ENCODE measurements around the gene UMPS. TPM values are rescaled to one million over a fixed set of nuclear protein-coding genes. Genes with fewer than 3 reads are reported as not detected.

UMPS gene
- total RNA-seq, 2 experiments from 2014 or later: 33.4 to 38.0 TPM

DNA sequence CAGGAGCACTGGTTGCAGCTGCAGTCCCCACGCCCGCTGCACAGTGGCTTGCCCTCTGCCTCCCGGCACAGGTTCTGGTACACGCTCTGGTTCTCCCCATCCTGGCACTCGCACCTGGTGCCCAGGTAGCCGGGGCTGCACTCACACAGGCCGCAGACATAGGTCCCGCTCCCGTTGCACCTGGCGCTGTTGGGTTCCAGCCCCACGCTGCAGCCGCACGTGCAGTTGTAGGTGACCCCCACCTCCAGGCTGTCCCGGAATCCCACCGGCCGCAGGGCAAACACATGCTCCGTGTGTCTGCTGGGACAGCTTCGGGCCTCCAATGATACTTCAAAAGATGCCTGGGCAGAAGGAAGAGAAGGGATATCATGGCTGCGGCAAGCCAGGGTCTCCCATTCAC lies 66.2 kb downstream of the UMPS start:
- Mint-ChIP-seq H3K27me3 (peaks cover 10% of the 10 kb centered on the region), H3K4me3 (no peak overlapping the region), H3K27ac (no peak overlapping the region), H3K36me3 (no peaks in the 10 kb centered on the region), H3K4me1 (peaks cover under 1% of the 10 kb centered on the region), H3K9me3 (no peaks in the 10 kb centered on the region)
- DNase-seq (no peak), ATAC-seq (ENCODE audit: low read depth) (no peak)
- POLR2A ChIA-PET: no interaction called here

DNA sequence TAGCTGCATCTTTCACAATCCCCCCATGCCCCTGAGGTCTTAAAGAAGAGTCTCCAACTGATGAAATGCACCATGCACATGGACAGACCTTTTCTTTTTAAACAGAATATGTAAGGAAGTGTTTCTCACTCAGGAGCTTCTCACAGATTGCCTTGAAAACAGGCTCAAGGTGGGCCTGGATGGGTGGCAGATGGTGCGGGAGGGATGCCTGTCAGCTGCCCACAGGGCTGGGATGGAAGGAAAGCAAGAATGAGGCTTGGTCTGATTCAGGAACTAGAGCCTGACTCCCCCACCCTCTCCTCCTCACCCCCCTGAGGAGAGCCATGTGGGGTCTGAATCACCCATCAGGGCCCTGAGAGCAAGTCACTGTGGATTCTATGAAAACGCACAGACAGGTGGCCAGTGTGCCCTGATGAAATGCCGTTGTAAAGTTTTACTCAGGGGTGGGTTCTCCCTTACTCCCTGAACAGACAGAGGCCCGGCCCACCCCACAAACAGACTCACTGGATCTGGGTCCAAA lies 67.2 kb downstream of the UMPS start:
- H3K9me3 Mint-ChIP-seq: no peaks in the 10 kb centered on the region
- no peaks in the 10 kb centered on the region for H3K4me1 Mint-ChIP-seq
- POLR2A ChIA-PET: interaction anchor here (0.6 kb wide), 1 partner anchor 9 kb away, joined by 3 read pairs; no protein-coding TSS in a partner anchor
- no peak overlapping the region for H3K4me3 Mint-ChIP-seq
- H3K27ac Mint-ChIP-seq: no peak overlapping the region
- ATAC-seq (ENCODE audit: low read depth) (no peak), DNase-seq (no peak)
- no peaks in the 10 kb centered on the region for H3K36me3 Mint-ChIP-seq
- peaks cover 6% of the 10 kb centered on the region for H3K27me3 Mint-ChIP-seq

Small RNA genes within 50 kb of the gene (microRNA-seq; reads per million reads assigned to microRNA genes)
- not detected for gene MIR544B

Other genes starting within 250 kb of the UMPS start
- 1 to 10 TPM; 2.0 to 3.7 TPM for gene ITGB5, start 156.9 kb downstream of the UMPS start, total RNA-seq
- gene MUC13, start 204.3 kb downstream of the UMPS start, total RNA-seq: not detected

Data from activated naive CD8-positive, alpha-beta T cell treated with anti-CD3 and anti-CD28 coated beads, Interleukin-2, amount 10 ng/mL, durations not matched to agents 7 days and 5 days (primary cell).